H9 (cell line): Measurements from ENCODE around the gene EVL. TPM values are rescaled to one million over a fixed set of nuclear protein-coding genes. Genes with fewer than 3 reads are reported as not detected.

Experiments
- DNase-seq: peaks from one replicate; pipeline ENCODE4 v3.0.0-alpha.2; 2017
- H2AFZ ChIP-seq: one replicate; pipeline ENCODE4 v1.6.1; 2013; ENCODE audit warnings: mild to moderate bottlenecking, low read length, control low read depth, moderate library complexity
- H2AK5ac ChIP-seq: 2 replicates; pipeline ENCODE4 v1.6.1; 2013; ENCODE audit warnings: low read length, control low read depth, mixed read lengths; ENCODE audit not compliant: insufficient read length
- H2BK120ac ChIP-seq: one replicate; pipeline ENCODE4 v1.6.1; 2013; ENCODE audit warnings: low read depth, mild to moderate bottlenecking, low read length, control low read depth, inconsistent platforms; ENCODE audit not compliant: poor library complexity, severe bottlenecking
- H2BK12ac ChIP-seq: 2 replicates; pipeline ENCODE4 v1.6.1; 2013; ENCODE audit warnings: low read length, control low read depth, mixed read lengths, low read depth; ENCODE audit not compliant: insufficient read length
- H2BK15ac ChIP-seq: 2 replicates; pipeline ENCODE4 v1.6.1; 2013; ENCODE audit warnings: low read depth, low read length, control low read depth
- H2BK20ac ChIP-seq: one replicate; pipeline ENCODE4 v1.6.1; 2013; ENCODE audit warnings: low read depth, mild to moderate bottlenecking, low read length, control low read depth, inconsistent platforms; ENCODE audit not compliant: poor library complexity, severe bottlenecking
- H2BK5ac ChIP-seq: 2 replicates; pipeline ENCODE4 v1.6.1; 2013; ENCODE audit warnings: low read length, control low read depth, mixed read lengths; ENCODE audit not compliant: insufficient read length
- H3K14ac ChIP-seq: 2 replicates; pipeline ENCODE4 v1.6.1; 2013; ENCODE audit warnings: low read length, control low read depth; ENCODE audit not compliant: insufficient read depth
- H3K18ac ChIP-seq: 2 replicates; pipeline ENCODE4 v1.6.1; 2013; ENCODE audit warnings: low read depth, mild to moderate bottlenecking, mixed read lengths, low read length, control low read depth; ENCODE audit not compliant: insufficient read length
- H3K23ac ChIP-seq: 2 replicates; pipeline ENCODE4 v1.6.1; 2013; ENCODE audit warnings: low read length, control low read depth, mixed read lengths, low read depth; ENCODE audit not compliant: insufficient read length
- H3K23me2 ChIP-seq: 2 replicates; pipeline ENCODE4 v1.6.1; 2013; ENCODE audit warnings: low read depth, mild to moderate bottlenecking, mixed read lengths, low read length, control low read depth; ENCODE audit not compliant: insufficient read length, poor library complexity, severe bottlenecking
- H3K27ac ChIP-seq: 2 replicates; pipeline ENCODE4 v1.5.1; 2013; ENCODE audit warnings: low read length, control low read depth, mixed read lengths, low read depth; ENCODE audit not compliant: insufficient read length
- H3K27me3 ChIP-seq: 2 replicates; pipeline ENCODE4 v1.6.1; 2013; ENCODE audit warnings: low read length, control low read depth, inconsistent platforms; ENCODE audit not compliant: insufficient read depth
- H3K4ac ChIP-seq: 2 replicates; pipeline ENCODE4 v1.6.1; 2013; ENCODE audit warnings: low read depth, mild to moderate bottlenecking, control low read depth, inconsistent platforms, low read length, moderate library complexity
- H3K4me1 ChIP-seq: 2 replicates; pipeline ENCODE4 v1.6.1; 2013; ENCODE audit warnings: low read length, control low read depth, inconsistent platforms; ENCODE audit not compliant: insufficient read depth
- H3K4me2 ChIP-seq: 2 replicates; pipeline ENCODE4 v1.6.1; 2013; ENCODE audit warnings: low read length, control low read depth, mixed read lengths; ENCODE audit not compliant: insufficient read length, insufficient read depth
- H3K56ac ChIP-seq: 2 replicates; pipeline ENCODE4 v1.6.1; 2013; ENCODE audit warnings: low read depth, mild to moderate bottlenecking, mixed read lengths, low read length, control low read depth; ENCODE audit not compliant: insufficient read length
- H3K79me1 ChIP-seq: 2 replicates; pipeline ENCODE4 v1.6.1; 2013; ENCODE audit warnings: low read depth, mild to moderate bottlenecking, moderate library complexity, low read length, control low read depth, inconsistent platforms; ENCODE audit not compliant: insufficient read depth, poor library complexity, severe bottlenecking
- H3K79me2 ChIP-seq: 2 replicates; pipeline ENCODE4 v1.6.1; 2013; ENCODE audit warnings: low read length, control low read depth, inconsistent platforms; ENCODE audit not compliant: insufficient read depth
- H3K9ac ChIP-seq: 2 replicates; pipeline ENCODE4 v1.6.1; 2013; ENCODE audit warnings: low read length, control low read depth, mixed read lengths; ENCODE audit not compliant: insufficient read length; ENCODE audit errors: extremely low read depth
- H3K9me3 ChIP-seq: one replicate; pipeline ENCODE4 v1.6.1; 2013; ENCODE audit warnings: low read depth, low read length, inconsistent platforms; ENCODE audit not compliant: control insufficient read depth
- H3T11ph ChIP-seq: one replicate; pipeline ENCODE4 v1.6.1; 2013; ENCODE audit warnings: mild to moderate bottlenecking, low read length, control low read depth, inconsistent platforms
- H4K20me1 ChIP-seq: one replicate; pipeline ENCODE4 v1.6.1; 2013; ENCODE audit not compliant: control insufficient read depth, insufficient read length, insufficient read depth
- H4K5ac ChIP-seq: 2 replicates; pipeline ENCODE4 v1.6.1; 2013; ENCODE audit warnings: low read depth, mild to moderate bottlenecking, mixed read lengths, low read length, control low read depth; ENCODE audit not compliant: insufficient read length
- H4K8ac ChIP-seq: replicated peaks from 2 replicates; pipeline ENCODE4 v1.6.1; 2013; ENCODE audit warnings: low read length, control low read depth, mixed read lengths, low read depth; ENCODE audit not compliant: insufficient read length
- H4K91ac ChIP-seq: 2 replicates; pipeline ENCODE4 v1.6.1; 2013; ENCODE audit warnings: low read depth, mild to moderate bottlenecking, moderate library complexity, mixed read lengths, low read length, control low read depth; ENCODE audit not compliant: insufficient read length
- H3K27ac Mint-ChIP-seq, 3 experiments: 2 replicates in 2 of 3; 3 replicates in 1 of 3; pipeline ENCODE4 v1.8.0; 2020 to 2021; ENCODE audit warnings: mixed read lengths in 3 of 3, mild to moderate bottlenecking in 1 of 3, moderate library complexity in 1 of 3
- H3K27me3 Mint-ChIP-seq: 2 replicates; pipeline ENCODE4 v1.8.0; 2021; ENCODE audit warnings: low read depth, mild to moderate bottlenecking, moderate library complexity, mixed read lengths
- H3K36me3 Mint-ChIP-seq, 3 experiments: 2 replicates in 2 of 3; 3 replicates in 1 of 3; pipeline ENCODE4 v1.8.0; 2020 to 2021; ENCODE audit warnings: low read depth in 3 of 3, mixed read lengths in 3 of 3; ENCODE audit not compliant: insufficient read depth in 1 of 3
- H3K4me1 Mint-ChIP-seq, 2 experiments: 2 replicates each; pipeline ENCODE4 v1.8.0; 2020; ENCODE audit warnings: mixed read lengths in 2 of 2
- H3K4me3 Mint-ChIP-seq, 2 experiments: 2 replicates in 1 of 2; 3 replicates in 1 of 2; pipeline ENCODE4 v1.8.0; 2020 to 2021; ENCODE audit warnings: mild to moderate bottlenecking in 2 of 2, mixed read lengths in 2 of 2, moderate library complexity in 1 of 2
- H3K9me3 Mint-ChIP-seq, 2 experiments: 2 replicates in 1 of 2; 3 replicates in 1 of 2; pipeline ENCODE4 v1.8.0; 2020; ENCODE audit warnings: mild to moderate bottlenecking in 2 of 2, mixed read lengths in 2 of 2, moderate library complexity in 1 of 2
- CTCF ChIP-seq: fragments of 200-600 bp; sonication (generic); conservative IDR thresholded peaks from 3 replicates; pipeline ENCODE4 v1.8.0; 2021; ENCODE audit warnings: antibody characterized with exemption, mild to moderate bottlenecking
- WGBS: extraction: QIAGEN DNeasy Blood & Tissue Kit; methylation state at CpG from one replicate; pipeline ENCODE4 v1.1.7; 2013; ENCODE audit warnings: missing lambda C conversion rate, low lambda C conversion rate, mixed read lengths; ENCODE audit not compliant: insufficient read length; ENCODE audit errors: extremely low coverage; 5-methylcytosine and 5-hydroxymethylcytosine counted together
- total RNA-seq: library from RNA; stranded (reverse); gene quantifications from 2 replicates; pipeline ENCODE4 v1.2.1, GENCODE V29; 2021

The EVL gene
- total RNA-seq, 1 experiment from 2014 or later = 53.2 TPM

GRCh38 chr14:100084591-100084990 lies 19.4 kb downstream of the EVL start:
- no peaks in the 10 kb centered on the region for H3K23me2 ChIP-seq
- WGBS = no CpG with 5 or more reads among the region's 10 CpGs
- no peak overlapping the region for H2BK20ac ChIP-seq
- no peak overlapping the region for H3K56ac ChIP-seq
- no peak overlapping the region for H4K5ac ChIP-seq
- Mint-ChIP-seq H3K27me3 (no peaks in the 10 kb centered on the region; the same call in 1 of the 2 replicates), H3K36me3 (peaks cover 3 to 7% (median 6%) of the 10 kb centered on the region in 3 experiments; a peak in 5 of 7 replicates), H3K4me3 (no peak overlapping the region), H3K27ac (no peak overlapping the region), H3K4me1 (peaks cover 5 to 9% of the 10 kb centered on the region in 2 experiments), H3K9me3 (no peaks in the 10 kb centered on the region)
- DNase-seq = no peak
- H3K79me2 ChIP-seq = no peaks in the 10 kb centered on the region; the same call in 1 of the 2 replicates
- H3K4me2 ChIP-seq = no peak overlapping the region
- H4K20me1 ChIP-seq = no peaks in the 10 kb centered on the region
- H3K4ac ChIP-seq = no peak overlapping the region
- H3K18ac ChIP-seq = no peak overlapping the region
- H2AFZ ChIP-seq = no peak overlapping the region
- no peak overlapping the region for H3K23ac ChIP-seq
- H3T11ph ChIP-seq = no peak overlapping the region
- H3K4me1 ChIP-seq = no peaks in the 10 kb centered on the region
- no peak overlapping the region for H2BK120ac ChIP-seq
- H2BK5ac ChIP-seq = no peak overlapping the region
- H3K27ac ChIP-seq = no peak overlapping the region
- no peak for TF ChIP-seq CTCF
- H3K79me1 ChIP-seq = no peaks in the 10 kb centered on the region
- no peaks in the 10 kb centered on the region for H3K27me3 ChIP-seq
- no peak overlapping the region for H4K8ac ChIP-seq
- no peaks in the 10 kb centered on the region for H3K9me3 ChIP-seq
- H3K9ac ChIP-seq = no peak overlapping the region
- no peak overlapping the region for H2BK12ac ChIP-seq
- no peak overlapping the region for H2AK5ac ChIP-seq
- no peak overlapping the region for H4K91ac ChIP-seq
- no peak overlapping the region for H3K14ac ChIP-seq
- H2BK15ac ChIP-seq = no peak overlapping the region
